HG03108 (cell line): ENCODE data around the gene FGF12.
A peak's percentile ranks its signal among the peaks of the same experiment; 100 is the strongest.

ENCODE experiments used
- ATAC-seq: cut with Tn5 transposase; IDR thresholded peaks from one replicate; pipeline ENCODE4 v1.9.1; 2021; ENCODE audit warnings: moderate library complexity; ENCODE audit not compliant: unreplicated experiment

Gene FGF12

GRCh38 chr3:192216067-192216466 lies 511.3 kb downstream of the FGF12 start:
- ATAC-seq, result no peak

- ATAC-seq, result no peak
Measured at GRCh38 chr3:192212979-192213378, 514.4 kb downstream of the FGF12 start.

GRCh38 chr3:192212335-192212734 lies 515.0 kb downstream of the FGF12 start:
- no peak for ATAC-seq

GRCh38 chr3:192207651-192208050 lies 519.7 kb downstream of the FGF12 start:
- ATAC-seq, result no peak

GRCh38 chr3:192207239-192207638 lies 520.1 kb downstream of the FGF12 start:
- no peak for ATAC-seq

- no peak for ATAC-seq
Measured at GRCh38 chr3:192194085-192194484, 533.3 kb downstream of the FGF12 start.

- peak; percentile 75 for ATAC-seq
Measured at GRCh38 chr3:192188218-192188835, 539.0 kb downstream of the FGF12 start.

- no peak for ATAC-seq
Measured at GRCh38 chr3:192187485-192188051, 539.8 kb downstream of the FGF12 start.

GRCh38 chr3:192186498-192186897 lies 540.8 kb downstream of the FGF12 start:
- no peak for ATAC-seq

GRCh38 chr3:192186045-192186444 lies 541.3 kb downstream of the FGF12 start:
- ATAC-seq, result no peak

GRCh38 chr3:192183109-192183508 lies 544.2 kb downstream of the FGF12 start:
- ATAC-seq, result no peak

- no peak for ATAC-seq
Measured at GRCh38 chr3:192181151-192181550, 546.2 kb downstream of the FGF12 start.

- ATAC-seq, result no peak
Measured at GRCh38 chr3:192177383-192177782, 550.0 kb downstream of the FGF12 start.

- ATAC-seq, result no peak
Measured at GRCh38 chr3:192174283-192174682, 553.1 kb downstream of the FGF12 start.

GRCh38 chr3:192171213-192171612 lies 556.1 kb downstream of the FGF12 start:
- no peak for ATAC-seq

GRCh38 chr3:192170659-192171058 lies 556.7 kb downstream of the FGF12 start:
- no peak for ATAC-seq

GRCh38 chr3:192170031-192170430 lies 557.3 kb downstream of the FGF12 start:
- ATAC-seq, result no peak

- no peak for ATAC-seq
Measured at GRCh38 chr3:192169332-192169915, 557.9 kb downstream of the FGF12 start.

GRCh38 chr3:192168202-192168601 lies 559.1 kb downstream of the FGF12 start:
- ATAC-seq, result no peak

GRCh38 chr3:192165552-192165951 lies 561.8 kb downstream of the FGF12 start:
- no peak for ATAC-seq

- ATAC-seq, result no peak
Measured at GRCh38 chr3:192161661-192162060, 565.7 kb downstream of the FGF12 start.

GRCh38 chr3:192156382-192156781 lies 571.0 kb downstream of the FGF12 start:
- ATAC-seq, result no peak

GRCh38 chr3:192155194-192155593 lies 572.1 kb downstream of the FGF12 start:
- no peak for ATAC-seq
